Measurements from ENCODE around the gene DSG3.

GRCh38 chr18:31498574-31499524, 51.3 kb downstream of the DSG3 start:
- TF ChIP-seq, protein P1, sequence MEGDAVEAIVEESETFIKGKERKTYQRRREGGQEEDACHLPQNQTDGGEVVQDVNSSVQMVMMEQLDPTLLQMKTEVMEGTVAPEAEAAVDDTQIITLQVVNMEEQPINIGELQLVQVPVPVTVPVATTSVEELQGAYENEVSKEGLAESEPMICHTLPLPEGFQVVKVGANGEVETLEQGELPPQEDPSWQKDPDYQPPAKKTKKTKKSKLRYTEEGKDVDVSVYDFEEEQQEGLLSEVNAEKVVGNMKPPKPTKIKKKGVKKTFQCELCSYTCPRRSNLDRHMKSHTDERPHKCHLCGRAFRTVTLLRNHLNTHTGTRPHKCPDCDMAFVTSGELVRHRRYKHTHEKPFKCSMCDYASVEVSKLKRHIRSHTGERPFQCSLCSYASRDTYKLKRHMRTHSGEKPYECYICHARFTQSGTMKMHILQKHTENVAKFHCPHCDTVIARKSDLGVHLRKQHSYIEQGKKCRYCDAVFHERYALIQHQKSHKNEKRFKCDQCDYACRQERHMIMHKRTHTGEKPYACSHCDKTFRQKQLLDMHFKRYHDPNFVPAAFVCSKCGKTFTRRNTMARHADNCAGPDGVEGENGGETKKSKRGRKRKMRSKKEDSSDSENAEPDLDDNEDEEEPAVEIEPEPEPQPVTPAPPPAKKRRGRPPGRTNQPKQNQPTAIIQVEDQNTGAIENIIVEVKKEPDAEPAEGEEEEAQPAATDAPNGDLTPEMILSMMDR (IDR thresholded peaks at IDR 0.05; ENCODE audit: low read length) = no peak
- TF ChIP-seq EZH2phosphoT487 (IDR thresholded peaks at IDR 0.05; ENCODE audit: low read length) = no peak
- no peak for TF ChIP-seq EZH2 (optimal IDR thresholded peaks at IDR 0.05; ENCODE audit: low read depth, low read length)

All from MM.1S (cell line).